ENCODE measurements around the gene IFNL2.

- no peak for TF ChIP-seq CTCF (conservative IDR thresholded peaks at IDR 0.05; ENCODE audit: low read depth, low read length)
- no peak for TF ChIP-seq SMC3 (IDR thresholded peaks at IDR 0.05; ENCODE audit: low read depth, low read length)
- TF ChIP-seq RAD21 (IDR thresholded peaks at IDR 0.05; ENCODE audit: low read length): no peak
- TF ChIP-seq MAZ (IDR thresholded peaks at IDR 0.05; ENCODE audit: borderline replicate concordance, low read depth, low read length): no peak
- TF ChIP-seq MAFK (IDR thresholded peaks at IDR 0.05; ENCODE audit: low read depth, low read length): no peak
- no peak for TF ChIP-seq POLR2A (IDR thresholded peaks at IDR 0.05; ENCODE audit: low read depth, low read length)
- no peak for TF ChIP-seq USF2 (IDR thresholded peaks at IDR 0.05; ENCODE audit: low read depth, low read length)
- TF ChIP-seq RFX5 (IDR thresholded peaks at IDR 0.05; ENCODE audit: low read depth, low read length): no peak
- TF ChIP-seq MXI1 (IDR thresholded peaks at IDR 0.05; ENCODE audit: borderline replicate concordance, low read depth, low read length): no peak
- no peak for TF ChIP-seq CHD1 (IDR thresholded peaks at IDR 0.05; ENCODE audit: low read depth, low read length)
- no peak for TF ChIP-seq CEBPB (IDR thresholded peaks at IDR 0.05; ENCODE audit: low read depth, low read length)
- TF ChIP-seq BHLHE40 (IDR thresholded peaks at IDR 0.05; ENCODE audit: low read depth, low read length): no peak
Measured at GRCh38 chr19:39315933-39316332, 47.7 kb downstream of the IFNL2 start.
